GM18505 (cell line): ENCODE data around the gene NFIA.

Experiments used
- ATAC-seq: cut with Tn5 transposase; IDR thresholded peaks from one replicate; pipeline ENCODE4 v1.9.1; 2021; ENCODE audit not compliant: unreplicated experiment
- POLR2A ChIP-seq: IDR thresholded peaks from 4 replicates; pipeline ENCODE4 v1.6.1; 2011; ENCODE audit warnings: borderline replicate concordance; ENCODE audit not compliant: insufficient read depth, insufficient read length; ENCODE audit errors: extremely low read depth

The NFIA gene

DNA sequence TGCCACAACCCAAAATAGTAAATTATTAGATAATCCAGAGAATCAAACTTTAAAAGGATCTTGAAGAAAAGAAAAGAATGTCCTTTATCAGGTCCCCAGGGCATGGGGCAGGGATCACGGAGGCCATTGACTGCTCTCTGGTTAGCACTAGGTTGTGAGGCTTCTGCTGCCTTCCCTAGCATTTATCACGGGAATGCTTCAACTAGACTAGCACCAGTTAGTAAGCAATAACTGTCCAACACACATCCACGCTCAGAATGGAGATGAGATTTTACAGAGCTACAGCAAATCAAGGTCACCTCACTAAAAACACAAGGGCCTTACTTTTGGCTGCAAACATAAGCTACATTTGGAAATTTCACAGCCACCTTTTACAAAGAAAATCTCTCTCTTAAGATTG lies 304.0 kb downstream of the NFIA start:
- ATAC-seq: no peak
- no peak for TF ChIP-seq POLR2A

DNA sequence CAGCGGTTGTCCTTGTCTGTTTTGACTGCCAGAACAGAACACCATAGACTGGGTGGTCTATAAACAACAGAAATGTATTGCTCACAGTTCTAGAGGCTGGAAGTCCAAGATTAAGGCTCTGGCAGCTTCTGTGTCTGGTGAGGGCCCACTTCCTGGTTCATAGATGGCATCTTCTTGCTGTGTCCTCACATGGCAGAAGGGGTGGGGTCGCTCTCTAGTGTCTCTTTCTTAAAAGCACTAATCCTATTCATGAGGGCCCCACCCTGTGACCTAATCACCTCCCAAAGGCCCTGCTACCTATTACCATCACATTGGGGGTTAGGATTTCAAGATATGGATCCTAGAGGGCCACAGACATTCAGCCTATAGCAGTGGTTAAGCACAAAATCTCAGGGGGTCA lies 304.4 kb downstream of the NFIA start:
- TF ChIP-seq POLR2A: no peak
- ATAC-seq: no peak

DNA sequence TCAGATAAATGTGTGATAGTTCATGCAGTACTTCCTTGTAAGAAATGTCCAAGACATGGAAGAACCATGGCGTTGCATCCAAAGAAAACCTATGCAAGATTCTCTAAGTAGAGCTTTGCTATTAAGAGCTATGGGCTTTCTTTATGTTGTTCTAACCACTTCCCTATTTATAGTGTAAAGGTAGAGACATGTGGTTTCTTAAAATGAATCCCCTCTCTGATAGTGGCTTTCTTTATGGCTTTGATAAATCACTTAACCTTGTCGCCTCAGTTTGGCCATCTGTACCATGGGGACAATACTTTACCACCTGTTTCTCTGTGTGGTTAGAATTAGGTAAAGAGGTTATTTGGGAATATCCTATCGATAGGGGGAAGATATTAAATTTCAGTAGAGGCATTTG lies 305.5 kb downstream of the NFIA start:
- ATAC-seq: no peak
- no peak for TF ChIP-seq POLR2A

DNA sequence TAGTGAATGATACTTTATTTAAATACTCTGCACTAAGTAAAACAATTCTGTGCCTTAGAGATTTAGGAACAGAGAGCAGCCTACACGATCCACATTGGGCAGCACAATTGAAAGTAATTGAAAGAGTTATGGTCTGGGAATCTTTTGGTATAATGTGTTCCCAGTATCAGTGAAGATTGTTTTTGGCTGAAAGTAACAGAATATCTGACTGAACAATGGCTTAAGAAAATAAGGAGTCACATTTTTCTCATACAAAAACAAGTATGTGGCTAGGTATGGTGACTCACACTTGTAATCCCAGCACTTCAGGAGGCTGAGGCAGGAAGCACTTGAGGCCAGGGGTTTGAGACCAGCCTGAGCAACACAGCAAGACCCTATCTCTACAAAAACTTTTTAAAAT lies 306.2 kb downstream of the NFIA start:
- ATAC-seq: no peak

DNA sequence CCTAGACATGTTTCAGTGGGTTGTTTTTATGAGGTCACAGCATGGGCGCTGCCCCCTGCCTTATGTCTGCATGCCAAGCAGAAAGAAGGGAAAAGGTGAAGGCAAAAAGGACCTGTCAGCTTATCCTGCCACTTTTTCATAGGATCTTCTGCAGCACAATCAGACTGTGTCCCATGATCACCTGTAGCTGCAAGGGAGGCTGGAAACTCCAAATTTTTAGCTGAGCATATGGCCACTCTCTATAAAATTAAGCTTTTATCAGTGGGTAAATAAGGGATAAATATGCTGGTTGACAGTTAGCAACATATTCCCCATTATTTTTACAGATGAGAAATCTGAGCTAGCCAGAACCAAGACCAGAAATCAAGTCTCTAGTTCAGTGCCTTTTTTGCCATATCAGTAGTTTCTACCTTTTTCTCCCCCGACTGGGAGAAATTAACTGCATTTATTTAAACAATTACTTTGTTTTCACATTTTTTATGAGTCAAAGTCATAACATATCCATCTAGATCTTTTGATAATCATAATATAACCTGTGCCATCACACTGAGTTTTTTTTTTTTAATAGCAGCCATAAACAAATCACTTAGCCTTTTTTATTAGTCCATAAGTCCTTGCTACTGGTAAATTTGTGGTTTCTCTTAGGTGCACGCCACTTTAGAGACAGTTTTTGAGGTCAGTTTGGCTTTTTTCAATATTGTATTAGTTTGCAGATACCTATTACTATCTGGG lies 307.0 kb downstream of the NFIA start:
- TF ChIP-seq POLR2A: no peak
- no peak for ATAC-seq

More for the DNA sequence above, 306.2 kb downstream of the NFIA start:
- no peak for TF ChIP-seq POLR2A

DNA sequence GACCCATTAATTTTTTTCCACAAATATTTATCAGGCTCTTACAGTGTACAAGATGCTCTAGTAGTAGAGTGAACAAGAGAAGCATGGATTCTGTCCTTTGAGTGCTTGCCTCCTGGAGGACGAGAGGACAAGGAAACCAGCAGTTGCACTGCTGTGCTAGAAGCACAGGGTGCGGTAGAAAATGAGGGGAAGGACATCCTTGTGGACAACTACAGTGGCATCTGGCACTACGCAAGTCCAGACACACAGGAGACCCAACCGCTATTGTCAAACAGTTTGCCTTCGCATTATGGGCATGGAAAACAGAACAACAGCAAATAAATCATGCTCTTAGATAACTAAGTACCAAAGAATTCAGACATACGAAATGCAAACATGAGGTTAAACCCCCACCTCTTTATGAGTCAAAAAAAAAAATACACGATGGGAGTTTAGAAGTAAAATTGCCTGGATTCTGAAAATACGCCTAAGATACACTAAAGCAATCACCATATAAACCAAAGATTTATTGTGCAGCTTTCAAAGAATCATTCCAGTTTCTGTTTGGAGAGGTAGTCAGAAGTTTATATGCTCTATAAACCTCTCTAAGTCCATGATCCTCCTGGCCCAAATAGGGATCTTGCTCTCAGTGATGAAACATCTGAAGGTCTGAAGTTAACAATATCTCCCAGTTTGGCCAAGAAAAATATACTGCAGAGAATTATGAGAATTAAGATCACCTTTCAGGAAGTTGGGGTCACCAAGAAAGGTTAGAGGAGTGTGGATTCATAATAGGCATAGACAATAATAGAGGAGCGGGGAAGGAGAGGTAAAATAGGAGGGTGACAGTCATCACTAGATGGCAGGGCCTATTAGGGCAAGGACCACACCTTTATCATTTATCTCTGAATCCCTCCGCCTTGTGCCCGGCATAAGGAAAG lies 307.8 kb downstream of the NFIA start:
- ATAC-seq: no peak
- TF ChIP-seq POLR2A: no peak

DNA sequence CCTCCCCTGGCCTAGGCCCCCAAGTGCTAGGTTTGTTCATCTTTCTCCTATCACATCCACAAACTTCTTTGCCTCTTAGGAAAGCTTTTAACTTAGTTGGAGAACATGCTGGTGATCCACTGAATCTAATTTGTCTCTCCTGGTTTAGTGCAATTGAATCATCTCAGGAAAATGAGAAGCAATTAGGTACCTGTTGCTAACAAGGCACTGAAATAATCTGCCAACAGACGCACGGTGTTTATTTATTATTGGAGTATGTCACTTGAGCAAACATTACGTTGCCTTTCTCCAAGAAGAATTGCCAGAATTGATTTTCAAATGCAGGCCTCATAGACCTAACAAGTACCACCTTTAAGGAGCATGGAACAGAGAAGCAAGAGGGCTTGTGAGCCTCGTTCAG lies 309.4 kb downstream of the NFIA start:
- no peak for ATAC-seq
- TF ChIP-seq POLR2A: no peak

DNA sequence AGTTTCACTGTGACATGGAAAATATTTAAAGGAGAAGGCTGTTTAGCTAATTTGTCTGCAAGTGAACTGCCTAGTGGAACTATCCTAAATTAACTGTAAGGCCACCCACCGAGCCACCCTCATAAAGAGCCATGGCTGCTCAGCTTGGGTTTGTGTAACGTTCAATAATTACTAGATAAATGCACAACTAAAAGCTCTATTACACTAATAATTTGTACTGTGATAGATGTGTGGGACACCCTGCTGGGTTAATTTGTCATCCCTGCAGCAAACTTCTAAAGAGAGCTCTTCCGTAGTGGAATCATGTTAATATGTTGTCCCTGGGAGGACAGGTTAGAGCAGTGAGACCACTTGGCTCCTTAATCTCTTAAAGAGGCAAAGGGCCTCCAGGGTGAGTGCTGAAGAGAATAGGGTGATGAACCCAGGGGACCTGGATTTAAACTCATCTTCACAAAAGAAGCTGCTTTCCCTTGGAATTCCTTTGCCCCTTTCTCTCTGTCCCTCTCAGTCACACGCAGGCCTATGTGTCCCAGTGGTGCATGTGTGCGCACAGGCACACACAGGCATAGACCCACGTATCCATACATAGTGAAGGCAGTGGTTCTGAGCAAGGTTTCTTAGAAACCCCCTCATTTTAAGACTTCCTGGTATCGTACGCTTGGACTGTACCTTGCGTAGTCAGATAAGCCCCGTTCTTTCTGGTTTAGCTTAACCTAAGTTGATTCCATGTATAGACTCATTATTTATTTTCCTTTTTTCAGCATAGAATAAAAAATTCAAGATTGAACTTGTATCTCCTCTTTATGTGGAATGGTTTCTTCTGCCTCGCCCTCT lies 310.3 kb downstream of the NFIA start:
- ATAC-seq: no peak
- no peak for TF ChIP-seq POLR2A

DNA sequence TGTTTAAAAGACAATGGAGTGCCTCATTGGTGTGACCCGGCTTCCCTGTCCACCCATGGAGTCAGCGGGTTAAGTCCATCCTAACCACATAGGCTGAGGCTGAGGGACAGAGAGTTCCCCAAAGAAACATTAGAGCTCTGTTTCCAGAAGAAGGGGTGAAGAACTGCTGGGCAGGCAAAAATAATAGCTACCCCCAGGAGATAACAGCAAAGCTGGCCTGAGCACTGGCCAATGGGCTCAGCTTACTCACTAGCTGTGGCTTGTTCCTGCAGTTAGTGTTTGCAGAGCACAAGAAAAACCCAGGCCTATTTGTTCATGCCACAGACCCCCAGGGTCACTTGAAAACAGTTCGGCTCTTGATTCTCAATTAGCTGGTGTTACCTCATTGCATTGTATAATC lies 311.2 kb downstream of the NFIA start:
- TF ChIP-seq POLR2A: no peak
- ATAC-seq: no peak

DNA sequence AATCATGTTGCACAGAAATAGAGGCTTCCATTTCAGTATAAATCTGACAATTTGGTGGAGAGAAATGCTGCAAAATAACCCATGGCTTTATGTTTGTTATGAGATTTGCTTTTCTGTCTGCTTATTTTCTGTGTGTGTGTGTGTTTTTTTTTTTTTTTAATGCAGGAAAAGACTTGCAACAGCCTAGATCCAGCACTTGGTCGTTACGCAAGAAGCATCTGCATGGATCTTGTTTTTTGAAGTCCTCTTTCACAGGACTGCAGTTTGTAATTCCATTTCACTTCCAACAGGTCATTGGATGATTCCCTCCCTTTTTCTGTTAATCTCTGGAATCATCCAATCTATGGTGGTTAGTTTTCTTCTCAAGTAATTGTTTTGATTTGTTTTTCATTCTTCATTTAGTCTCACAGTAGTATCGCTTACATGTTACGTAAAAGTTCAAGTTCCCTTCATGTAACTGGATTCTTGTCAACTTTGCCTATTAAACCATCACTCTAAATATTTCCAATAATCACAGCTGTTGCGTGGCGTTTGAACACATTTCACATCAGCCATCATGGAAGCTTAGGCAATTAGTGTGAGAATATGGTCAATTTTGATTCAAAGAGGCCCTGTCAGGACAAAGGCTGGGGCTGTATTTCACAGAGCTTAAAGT lies 312.9 kb downstream of the NFIA start:
- TF ChIP-seq POLR2A: no peak

DNA sequence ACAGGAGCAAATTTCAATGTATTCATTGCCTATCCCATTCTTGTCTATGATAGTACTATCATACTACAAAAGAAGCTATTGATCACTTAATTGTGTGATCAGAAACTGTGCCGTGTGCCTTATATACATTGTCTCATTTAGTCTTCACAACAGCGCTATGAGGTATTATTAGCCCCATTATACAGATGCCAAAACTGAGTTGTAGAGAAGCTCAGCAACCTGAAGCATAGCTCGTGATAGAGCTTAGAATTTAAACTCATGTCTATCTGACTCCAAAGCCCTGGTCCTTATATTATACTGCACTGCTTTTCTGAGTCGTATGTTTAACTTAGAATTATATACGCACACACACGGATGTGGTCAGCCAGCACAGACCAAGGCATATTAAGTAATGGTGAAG lies 315.1 kb downstream of the NFIA start:
- TF ChIP-seq POLR2A: no peak
- ATAC-seq: no peak

More for the DNA sequence above, 312.9 kb downstream of the NFIA start:
- ATAC-seq: no peak

DNA sequence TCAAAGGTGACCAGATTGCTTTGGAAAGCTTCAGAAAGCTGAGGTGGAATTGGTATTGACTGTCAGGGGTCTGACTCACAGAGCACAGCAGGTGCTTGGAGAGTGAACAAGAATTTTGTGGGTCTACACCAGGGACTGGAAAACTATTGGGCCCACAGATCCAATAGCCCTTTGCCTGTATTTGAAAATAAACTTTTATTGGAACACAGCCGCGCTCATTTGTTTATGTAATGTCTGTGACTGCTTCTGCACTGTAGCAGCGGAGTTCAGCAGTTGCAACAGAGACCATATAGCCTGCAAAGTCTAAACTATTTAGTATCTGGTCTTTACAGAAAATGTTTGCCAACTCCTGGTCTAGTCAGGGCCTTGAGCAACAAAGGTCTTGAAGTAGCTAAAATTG lies 315.6 kb downstream of the NFIA start:
- no peak for TF ChIP-seq POLR2A
- ATAC-seq: no peak

DNA sequence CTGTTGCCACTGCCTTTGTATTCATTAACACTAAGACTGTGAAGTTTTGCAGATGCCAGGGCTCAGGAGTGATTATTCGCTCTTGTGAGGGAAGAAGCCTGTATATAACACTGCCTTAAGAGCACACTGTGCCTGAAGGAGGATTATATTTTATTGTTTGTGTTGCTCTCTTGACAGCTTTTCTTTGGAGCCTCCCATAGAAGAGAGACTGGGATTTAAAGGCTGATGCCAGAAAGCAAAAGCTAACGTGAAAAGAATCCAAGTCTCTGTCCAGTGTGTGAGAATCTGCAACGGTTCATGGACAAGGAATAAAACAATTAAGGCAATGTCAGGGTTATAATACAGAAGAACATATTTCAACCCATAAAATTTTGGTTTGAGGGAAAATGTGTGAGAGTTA lies 316.8 kb downstream of the NFIA start:
- ATAC-seq: no peak
- no peak for TF ChIP-seq POLR2A
